ENCODE results near the gene CORO2B. TPM values are rescaled to one million over a fixed set of nuclear protein-coding genes. Genes with fewer than 3 reads are reported as not detected.

CORO2B gene
- total RNA-seq, 1 donor from 2014 or later, result 3.9 TPM

DNA sequence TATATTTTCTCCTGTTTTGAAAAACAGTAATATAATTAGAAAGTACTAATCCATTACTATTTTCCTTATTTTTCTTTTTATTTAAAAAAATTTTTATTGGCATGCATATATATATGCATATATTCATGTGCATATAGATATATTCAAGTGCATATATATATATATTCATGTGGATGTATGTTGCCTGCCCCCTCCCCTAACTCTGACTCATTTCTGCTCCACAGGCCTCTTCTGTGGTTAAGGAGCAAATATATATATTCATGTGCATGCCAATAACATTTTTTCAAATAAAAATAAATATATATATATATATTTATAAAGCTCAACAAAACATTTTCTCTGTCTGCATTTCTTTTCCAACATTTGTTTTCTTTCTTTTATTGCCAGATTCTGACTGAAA lies 13.6 kb upstream of the CORO2B start:
- peaks cover 25% of the 10 kb centered on the region for H3K27me3 Mint-ChIP-seq
- no peaks in the 10 kb centered on the region for H3K36me3 Mint-ChIP-seq
- DNase-seq (ENCODE audit: extremely low spot score, unreplicated experiment), result no peak
- TF ChIP-seq, protein P1, sequence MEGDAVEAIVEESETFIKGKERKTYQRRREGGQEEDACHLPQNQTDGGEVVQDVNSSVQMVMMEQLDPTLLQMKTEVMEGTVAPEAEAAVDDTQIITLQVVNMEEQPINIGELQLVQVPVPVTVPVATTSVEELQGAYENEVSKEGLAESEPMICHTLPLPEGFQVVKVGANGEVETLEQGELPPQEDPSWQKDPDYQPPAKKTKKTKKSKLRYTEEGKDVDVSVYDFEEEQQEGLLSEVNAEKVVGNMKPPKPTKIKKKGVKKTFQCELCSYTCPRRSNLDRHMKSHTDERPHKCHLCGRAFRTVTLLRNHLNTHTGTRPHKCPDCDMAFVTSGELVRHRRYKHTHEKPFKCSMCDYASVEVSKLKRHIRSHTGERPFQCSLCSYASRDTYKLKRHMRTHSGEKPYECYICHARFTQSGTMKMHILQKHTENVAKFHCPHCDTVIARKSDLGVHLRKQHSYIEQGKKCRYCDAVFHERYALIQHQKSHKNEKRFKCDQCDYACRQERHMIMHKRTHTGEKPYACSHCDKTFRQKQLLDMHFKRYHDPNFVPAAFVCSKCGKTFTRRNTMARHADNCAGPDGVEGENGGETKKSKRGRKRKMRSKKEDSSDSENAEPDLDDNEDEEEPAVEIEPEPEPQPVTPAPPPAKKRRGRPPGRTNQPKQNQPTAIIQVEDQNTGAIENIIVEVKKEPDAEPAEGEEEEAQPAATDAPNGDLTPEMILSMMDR (conservative IDR thresholded peaks at IDR 0.05), result no peak
- no peak overlapping the region for H3K4me3 Mint-ChIP-seq
- H3K4me1 Mint-ChIP-seq (ENCODE audit: unreplicated experiment), result peaks cover 5% of the 10 kb centered on the region
- no peaks in the 10 kb centered on the region for H3K9me3 Mint-ChIP-seq
- no peak overlapping the region for H3K27ac Mint-ChIP-seq

DNA sequence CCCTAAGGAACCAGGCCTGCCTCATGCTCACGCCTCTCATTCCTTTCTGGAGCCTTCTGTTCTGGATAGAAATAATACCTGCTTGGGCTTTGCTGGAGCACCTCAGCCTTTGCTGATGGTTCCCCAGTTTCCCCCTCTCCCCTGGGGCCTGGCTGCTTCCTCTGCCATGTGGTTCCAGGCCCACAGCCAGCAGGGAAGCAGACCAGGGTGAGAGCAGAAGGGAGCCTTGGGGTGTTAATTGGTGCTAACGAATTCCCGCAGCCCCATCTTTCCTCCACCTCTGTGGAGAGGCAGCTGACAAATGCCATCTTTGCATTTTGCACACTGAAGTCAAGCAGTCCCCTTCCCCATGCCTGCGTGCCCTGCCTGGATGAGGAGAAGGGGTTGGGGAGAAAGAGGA lies 13.1 kb upstream of the CORO2B start:
- Mint-ChIP-seq H3K27me3 (peaks cover 22% of the 10 kb centered on the region), H3K36me3 (no peaks in the 10 kb centered on the region), H3K4me1 (ENCODE audit: unreplicated experiment) (peaks cover under 1% of the 10 kb centered on the region), H3K27ac (no peak overlapping the region), H3K4me3 (no peak overlapping the region), H3K9me3 (no peaks in the 10 kb centered on the region)
- DNase-seq (ENCODE audit: extremely low spot score, unreplicated experiment), result no peak
- TF ChIP-seq, protein P1 (conservative IDR thresholded peaks at IDR 0.05), result no peak

DNA sequence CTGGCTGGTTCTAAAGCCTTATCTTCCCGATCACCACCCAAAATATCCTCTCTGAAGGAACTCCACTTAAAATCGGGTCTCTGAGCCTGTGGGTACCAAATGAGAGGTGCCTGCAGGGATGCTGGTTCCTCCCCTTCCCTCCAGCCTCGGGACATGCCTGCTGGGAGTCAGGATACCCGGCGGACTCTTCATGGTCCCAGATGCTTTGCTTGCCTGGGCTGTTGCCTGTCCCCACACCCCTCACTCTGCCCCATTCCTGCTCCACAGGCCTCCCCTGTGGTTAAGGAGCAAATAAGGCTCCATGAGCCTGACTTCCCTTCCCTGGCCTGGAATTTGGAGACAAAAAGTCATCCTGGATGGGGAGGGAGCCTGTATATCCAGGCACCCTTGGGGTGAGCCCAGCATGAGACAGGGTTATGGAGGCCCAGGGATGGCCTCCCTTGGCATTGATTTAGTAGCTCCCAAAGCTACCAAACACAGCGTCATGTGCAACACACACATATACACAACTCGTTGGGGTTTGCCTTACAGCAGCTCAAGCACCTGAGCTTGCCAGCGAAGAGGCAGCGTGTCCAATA lies 12.3 kb upstream of the CORO2B start:
- TF ChIP-seq, protein P1 (conservative IDR thresholded peaks at IDR 0.05), result no peak
- Mint-ChIP-seq H3K27me3 (peaks cover 21% of the 10 kb centered on the region), H3K9me3 (no peaks in the 10 kb centered on the region), H3K36me3 (no peaks in the 10 kb centered on the region), H3K4me3 (no peak overlapping the region), H3K4me1 (ENCODE audit: unreplicated experiment) (peaks cover 6% of the 10 kb centered on the region), H3K27ac (no peak overlapping the region)
- DNase-seq (ENCODE audit: extremely low spot score, unreplicated experiment), result no peak

DNA sequence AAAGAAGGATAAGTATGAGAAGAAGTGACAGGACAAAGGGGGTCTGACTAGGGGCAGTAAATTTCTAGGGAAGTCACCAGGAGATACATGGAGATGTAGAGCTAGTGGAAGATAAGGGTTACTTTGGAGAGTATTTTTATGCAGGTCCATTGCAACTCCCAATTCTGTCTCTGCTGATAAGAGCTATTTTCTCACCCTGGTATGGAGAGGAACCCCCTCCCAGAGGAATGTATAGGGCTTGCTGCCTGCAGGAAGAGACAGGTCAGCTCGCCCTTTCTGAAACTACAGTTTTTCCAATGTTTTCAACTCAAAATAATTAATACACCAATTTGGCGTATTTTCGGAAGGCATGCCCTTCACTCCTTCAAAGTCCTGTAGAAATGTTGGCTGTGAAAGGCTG lies 11.4 kb upstream of the CORO2B start:
- Mint-ChIP-seq H3K9me3 (no peaks in the 10 kb centered on the region), H3K36me3 (no peaks in the 10 kb centered on the region), H3K27me3 (peaks cover 21% of the 10 kb centered on the region), H3K4me3 (no peak overlapping the region), H3K27ac (no peak overlapping the region), H3K4me1 (ENCODE audit: unreplicated experiment) (peaks cover 13% of the 10 kb centered on the region)
- DNase-seq (ENCODE audit: extremely low spot score, unreplicated experiment), result no peak
- TF ChIP-seq, protein P1 (conservative IDR thresholded peaks at IDR 0.05), result no peak

DNA sequence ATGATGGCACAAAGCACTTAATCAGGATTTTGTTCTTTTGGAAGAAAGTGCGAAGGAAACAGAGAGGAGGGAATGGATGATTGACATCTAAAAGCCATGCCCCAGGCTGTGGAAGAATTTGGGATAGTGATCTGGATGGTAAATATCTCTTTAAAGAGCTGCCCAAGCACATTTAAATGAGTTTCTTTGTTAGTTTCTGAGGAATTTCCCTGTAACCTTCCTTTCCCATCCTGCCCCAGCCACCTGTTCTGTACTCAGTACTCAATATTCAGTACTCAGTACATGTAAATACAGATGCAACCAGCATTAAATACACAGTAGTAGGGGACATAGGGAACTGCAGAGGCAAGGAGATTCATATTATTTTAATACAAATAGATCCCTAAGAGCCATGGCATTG lies 7.8 kb upstream of the CORO2B start:
- TF ChIP-seq, protein P1 (conservative IDR thresholded peaks at IDR 0.05), result no peak
- DNase-seq (ENCODE audit: extremely low spot score, unreplicated experiment), result no peak
- H3K36me3 Mint-ChIP-seq, result no peaks in the 10 kb centered on the region
- H3K27me3 Mint-ChIP-seq, result peaks cover 45% of the 10 kb centered on the region
- no peaks in the 10 kb centered on the region for H3K9me3 Mint-ChIP-seq
- H3K27ac Mint-ChIP-seq, result no peak overlapping the region
- H3K4me3 Mint-ChIP-seq, result no peak overlapping the region
- peaks cover 34% of the 10 kb centered on the region for H3K4me1 Mint-ChIP-seq (ENCODE audit: unreplicated experiment)

DNA sequence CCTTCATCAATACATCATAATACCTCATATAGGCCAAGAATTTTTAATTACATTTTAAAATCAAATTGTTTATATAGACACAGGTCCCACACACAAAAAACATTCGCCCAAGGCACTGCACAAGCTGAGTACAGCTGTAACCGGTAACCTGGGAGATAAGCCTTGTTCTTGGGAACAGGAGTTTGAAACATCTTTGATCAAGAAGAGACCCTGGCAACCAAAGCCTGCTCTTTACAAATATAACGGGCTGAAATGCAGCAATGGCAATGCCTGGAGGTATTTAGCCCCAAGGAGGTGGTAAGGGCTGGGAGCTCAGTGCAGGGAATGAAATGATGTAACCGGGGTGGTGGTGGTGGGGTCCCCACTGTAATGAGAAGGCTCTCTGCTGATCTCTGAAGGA lies 7.2 kb upstream of the CORO2B start:
- TF ChIP-seq, protein P1 (conservative IDR thresholded peaks at IDR 0.05), result no peak
- DNase-seq (ENCODE audit: extremely low spot score, unreplicated experiment), result no peak
- Mint-ChIP-seq H3K27me3 (peaks cover 51% of the 10 kb centered on the region), H3K27ac (no peak overlapping the region), H3K4me3 (no peak overlapping the region), H3K4me1 (ENCODE audit: unreplicated experiment) (peaks cover 35% of the 10 kb centered on the region), H3K9me3 (no peaks in the 10 kb centered on the region), H3K36me3 (no peaks in the 10 kb centered on the region)

All from type B pancreatic cell (in vitro differentiated cells).